Chondrocyte (in vitro differentiated cells): ENCODE results near the gene KLHL21. TPM values are rescaled to one million over a fixed set of nuclear protein-coding genes. Genes with fewer than 3 reads are reported as not detected.

Experiments
- DNase-seq: peaks from one replicate; pipeline ENCODE4 v3.0.0; 2021; ENCODE audit warnings: mixed read lengths, low spot score
- H3K27ac Mint-ChIP-seq: one replicate; pipeline ENCODE4 v1.8.0; 2021; ENCODE audit warnings: mild to moderate bottlenecking, moderate library complexity, mixed read lengths; ENCODE audit not compliant: unreplicated experiment
- H3K27me3 Mint-ChIP-seq: 2 replicates; pipeline ENCODE4 v1.8.0; 2021; ENCODE audit warnings: low read depth, mixed read lengths
- H3K36me3 Mint-ChIP-seq: 2 replicates; pipeline ENCODE4 v1.8.0; 2021; ENCODE audit warnings: low read depth, mixed read lengths
- H3K4me1 Mint-ChIP-seq: 2 replicates; pipeline ENCODE4 v1.8.0; 2021; ENCODE audit warnings: low read depth, mild to moderate bottlenecking, mixed read lengths
- H3K4me3 Mint-ChIP-seq: one replicate; pipeline ENCODE4 v1.8.0; 2021; ENCODE audit warnings: mild to moderate bottlenecking, moderate library complexity, mixed read lengths; ENCODE audit not compliant: unreplicated experiment
- H3K9me3 Mint-ChIP-seq: 2 replicates; pipeline ENCODE4 v1.8.0; 2021; ENCODE audit warnings: low read depth, mixed read lengths
- total RNA-seq: library from RNA; stranded (reverse); gene quantifications from 3 replicates; pipeline ENCODE4 v1.2.1, GENCODE V29; 2021
- TF ChIP-seq, protein P1 (sequence below): fragments of 200-600 bp; sonication (generic); IDR thresholded peaks from 2 replicates; pipeline ENCODE4 v1.5.0; 2021; ENCODE audit warnings: antibody characterized with exemption, mild to moderate bottlenecking, moderate library complexity

KLHL21 gene
- total RNA-seq, 1 donor from 2014 or later, result 39.6 TPM

DNA sequence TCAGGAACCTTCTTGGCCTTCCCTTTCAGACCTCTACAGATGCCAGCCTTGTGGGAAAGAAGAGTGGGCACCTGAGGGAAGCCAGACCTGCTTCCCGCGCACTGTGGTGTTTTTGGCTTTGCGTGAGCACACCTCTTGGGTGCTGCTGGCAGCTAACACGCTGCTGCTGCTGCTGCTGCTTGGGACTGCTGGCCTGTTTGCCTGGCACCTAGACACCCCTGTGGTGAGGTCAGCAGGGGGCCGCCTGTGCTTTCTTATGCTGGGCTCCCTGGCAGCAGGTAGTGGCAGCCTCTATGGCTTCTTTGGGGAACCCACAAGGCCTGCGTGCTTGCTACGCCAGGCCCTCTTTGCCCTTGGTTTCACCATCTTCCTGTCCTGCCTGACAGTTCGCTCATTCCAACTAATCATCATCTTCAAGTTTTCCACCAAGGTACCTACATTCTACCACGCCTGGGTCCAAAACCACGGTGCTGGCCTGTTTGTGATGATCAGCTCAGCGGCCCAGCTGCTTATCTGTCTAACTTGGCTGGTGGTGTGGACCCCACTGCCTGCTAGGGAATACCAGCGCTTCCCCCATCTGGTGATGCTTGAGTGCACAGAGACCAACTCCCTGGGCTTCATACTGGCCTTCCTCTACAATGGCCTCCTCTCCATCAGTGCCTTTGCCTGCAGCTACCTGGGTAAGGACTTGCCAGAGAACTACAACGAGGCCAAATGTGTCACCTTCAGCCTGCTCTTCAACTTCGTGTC is 23.9 kb downstream of the KLHL21 start:
- TF ChIP-seq, protein P1, sequence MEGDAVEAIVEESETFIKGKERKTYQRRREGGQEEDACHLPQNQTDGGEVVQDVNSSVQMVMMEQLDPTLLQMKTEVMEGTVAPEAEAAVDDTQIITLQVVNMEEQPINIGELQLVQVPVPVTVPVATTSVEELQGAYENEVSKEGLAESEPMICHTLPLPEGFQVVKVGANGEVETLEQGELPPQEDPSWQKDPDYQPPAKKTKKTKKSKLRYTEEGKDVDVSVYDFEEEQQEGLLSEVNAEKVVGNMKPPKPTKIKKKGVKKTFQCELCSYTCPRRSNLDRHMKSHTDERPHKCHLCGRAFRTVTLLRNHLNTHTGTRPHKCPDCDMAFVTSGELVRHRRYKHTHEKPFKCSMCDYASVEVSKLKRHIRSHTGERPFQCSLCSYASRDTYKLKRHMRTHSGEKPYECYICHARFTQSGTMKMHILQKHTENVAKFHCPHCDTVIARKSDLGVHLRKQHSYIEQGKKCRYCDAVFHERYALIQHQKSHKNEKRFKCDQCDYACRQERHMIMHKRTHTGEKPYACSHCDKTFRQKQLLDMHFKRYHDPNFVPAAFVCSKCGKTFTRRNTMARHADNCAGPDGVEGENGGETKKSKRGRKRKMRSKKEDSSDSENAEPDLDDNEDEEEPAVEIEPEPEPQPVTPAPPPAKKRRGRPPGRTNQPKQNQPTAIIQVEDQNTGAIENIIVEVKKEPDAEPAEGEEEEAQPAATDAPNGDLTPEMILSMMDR, result no peak
- Mint-ChIP-seq H3K36me3 (no peaks in the 10 kb centered on the region), H3K9me3 (no peaks in the 10 kb centered on the region), H3K27ac (peak overlapping the region; percentile 94), H3K4me3 (peak overlapping the region; percentile 90), H3K4me1 (peaks cover 32% of the 10 kb centered on the region), H3K27me3 (no peaks in the 10 kb centered on the region)
- DNase-seq, result no peak

DNA sequence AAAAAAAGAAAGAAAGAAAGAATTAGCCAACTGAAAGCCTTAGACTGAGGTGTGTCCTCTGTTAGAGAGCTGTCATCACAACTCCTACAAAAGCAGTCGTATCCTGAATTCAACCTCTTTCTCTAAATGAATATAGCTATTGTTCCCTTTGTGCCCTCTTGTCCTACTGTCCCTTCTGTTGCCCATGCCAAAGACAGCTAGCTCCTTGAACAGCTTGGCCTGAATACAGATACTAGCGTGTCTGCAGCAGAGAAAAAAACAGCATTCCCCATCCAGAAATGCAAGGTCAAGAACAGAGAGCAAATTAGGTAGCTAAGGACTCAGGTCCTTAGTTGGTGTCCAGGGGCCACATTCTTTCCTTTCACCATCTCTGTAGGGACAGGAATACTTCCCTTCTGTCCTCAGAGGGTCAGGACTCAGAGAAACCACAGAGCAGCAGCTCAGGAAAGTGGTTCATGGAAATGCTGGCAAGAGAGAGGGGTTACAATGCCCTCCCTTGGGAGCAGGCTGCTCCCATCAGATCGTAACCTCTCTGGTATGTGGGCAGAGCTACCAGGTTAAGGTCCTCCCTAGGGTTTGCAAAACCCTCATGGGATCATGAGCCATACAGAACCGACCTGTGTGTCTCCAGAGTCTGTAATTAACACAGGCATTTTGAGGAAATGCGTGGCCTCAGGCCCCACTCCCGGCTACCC is 24.7 kb downstream of the KLHL21 start:
- peak overlapping the region; percentile 20 for H3K27ac Mint-ChIP-seq
- H3K4me1 Mint-ChIP-seq, result peaks cover 32% of the 10 kb centered on the region
- no peaks in the 10 kb centered on the region for H3K27me3 Mint-ChIP-seq
- H3K4me3 Mint-ChIP-seq, result no peak overlapping the region
- no peaks in the 10 kb centered on the region for H3K9me3 Mint-ChIP-seq
- no peak for DNase-seq
- TF ChIP-seq, protein P1, result no peak
- no peaks in the 10 kb centered on the region for H3K36me3 Mint-ChIP-seq

DNA sequence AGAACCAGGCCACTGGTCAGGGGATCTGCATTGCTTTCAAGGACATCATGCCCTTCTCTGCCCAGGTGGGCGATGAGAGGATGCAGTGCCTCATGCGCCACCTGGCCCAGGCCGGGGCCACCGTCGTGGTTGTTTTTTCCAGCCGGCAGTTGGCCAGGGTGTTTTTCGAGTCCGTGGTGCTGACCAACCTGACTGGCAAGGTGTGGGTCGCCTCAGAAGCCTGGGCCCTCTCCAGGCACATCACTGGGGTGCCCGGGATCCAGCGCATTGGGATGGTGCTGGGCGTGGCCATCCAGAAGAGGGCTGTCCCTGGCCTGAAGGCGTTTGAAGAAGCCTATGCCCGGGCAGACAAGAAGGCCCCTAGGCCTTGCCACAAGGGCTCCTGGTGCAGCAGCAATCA is 27.9 kb downstream of the KLHL21 start:
- Mint-ChIP-seq H3K27ac (no peak overlapping the region), H3K36me3 (peaks cover 3% of the 10 kb centered on the region), H3K27me3 (peaks cover 10% of the 10 kb centered on the region), H3K4me3 (no peak overlapping the region), H3K9me3 (peaks cover 5% of the 10 kb centered on the region), H3K4me1 (peaks cover 8% of the 10 kb centered on the region)
- TF ChIP-seq, protein P1, result no peak
- no peak for DNase-seq

DNA sequence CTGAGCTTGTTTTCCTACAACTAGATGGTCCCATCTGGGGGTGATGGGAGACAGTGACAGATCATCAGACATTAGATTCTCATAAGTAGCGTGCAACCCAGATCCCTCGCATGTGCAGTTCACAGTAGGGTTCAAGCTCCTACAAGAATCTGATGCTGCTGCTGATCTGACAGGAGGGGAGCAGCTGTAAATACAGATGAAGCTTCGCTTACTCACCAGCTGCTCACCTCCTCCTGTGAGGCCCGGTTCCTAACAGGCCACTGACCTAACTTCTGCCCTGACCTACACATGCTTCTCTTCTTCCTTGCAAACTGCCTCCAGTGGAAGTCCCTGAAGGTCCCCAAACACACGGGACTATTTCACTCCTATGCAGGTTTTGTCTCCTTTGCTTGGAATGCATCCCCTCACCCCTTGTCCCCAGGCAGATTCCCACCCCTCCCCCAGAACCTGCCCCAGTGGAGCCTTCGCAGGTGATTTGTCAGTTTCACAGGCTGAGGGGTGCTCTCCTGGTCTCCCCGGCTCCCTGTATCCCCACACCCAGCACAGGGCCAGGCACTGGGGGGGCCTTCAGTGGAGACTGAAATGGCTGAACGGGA is 28.5 kb downstream of the KLHL21 start:
- H3K36me3 Mint-ChIP-seq, result peaks cover 3% of the 10 kb centered on the region
- H3K4me1 Mint-ChIP-seq, result peaks cover 1% of the 10 kb centered on the region
- TF ChIP-seq, protein P1, result no peak
- H3K9me3 Mint-ChIP-seq, result peaks cover 5% of the 10 kb centered on the region
- no peak for DNase-seq
- H3K27me3 Mint-ChIP-seq, result peaks cover 15% of the 10 kb centered on the region
- H3K4me3 Mint-ChIP-seq, result no peak overlapping the region
- no peak overlapping the region for H3K27ac Mint-ChIP-seq

DNA sequence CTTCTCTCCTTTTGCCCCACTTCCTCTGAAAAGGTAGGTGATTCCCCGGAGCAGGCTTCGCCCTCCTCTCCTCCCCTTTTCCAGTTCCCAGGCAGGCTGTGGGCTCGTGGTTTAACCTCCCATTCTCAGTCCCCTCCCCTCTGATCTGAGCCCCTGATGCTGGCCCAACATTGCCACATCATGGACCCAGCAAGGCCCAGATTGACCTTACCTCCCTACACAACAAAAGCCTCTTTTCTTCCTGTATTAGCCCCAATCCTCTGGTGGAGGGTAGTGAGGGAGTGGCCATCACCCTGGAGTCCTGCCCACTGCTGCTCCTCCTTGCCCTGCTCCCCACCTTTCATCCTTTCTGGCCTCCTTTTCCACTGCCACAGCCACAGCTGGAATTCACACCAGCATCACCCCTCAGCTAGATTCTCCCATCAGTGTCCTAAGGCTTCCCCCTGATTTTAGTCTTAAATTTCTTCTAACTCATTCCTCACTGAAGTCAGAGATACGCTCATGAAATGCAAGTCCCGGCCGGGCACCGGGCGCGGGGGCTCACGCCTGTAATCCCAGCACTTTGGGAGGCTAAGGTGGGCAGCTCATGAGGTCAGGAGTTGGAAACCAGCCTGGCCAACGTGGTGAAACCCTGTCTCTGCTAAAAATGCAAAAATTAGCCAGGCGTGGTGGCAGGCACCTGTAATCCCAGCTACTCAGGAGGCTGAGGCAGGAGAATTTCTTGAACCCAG is 29.9 kb downstream of the KLHL21 start:
- Mint-ChIP-seq H3K4me3 (no peak overlapping the region), H3K9me3 (peaks cover 5% of the 10 kb centered on the region), H3K36me3 (peaks cover 3% of the 10 kb centered on the region), H3K27me3 (peaks cover 22% of the 10 kb centered on the region), H3K27ac (no peak overlapping the region), H3K4me1 (no peaks in the 10 kb centered on the region)
- TF ChIP-seq, protein P1, result no peak
- no peak for DNase-seq
